ENCODE measurements around the gene C4orf17.
A peak's percentile ranks its signal among the peaks of the same experiment; 100 is the strongest.

C4orf17 gene

DNA sequence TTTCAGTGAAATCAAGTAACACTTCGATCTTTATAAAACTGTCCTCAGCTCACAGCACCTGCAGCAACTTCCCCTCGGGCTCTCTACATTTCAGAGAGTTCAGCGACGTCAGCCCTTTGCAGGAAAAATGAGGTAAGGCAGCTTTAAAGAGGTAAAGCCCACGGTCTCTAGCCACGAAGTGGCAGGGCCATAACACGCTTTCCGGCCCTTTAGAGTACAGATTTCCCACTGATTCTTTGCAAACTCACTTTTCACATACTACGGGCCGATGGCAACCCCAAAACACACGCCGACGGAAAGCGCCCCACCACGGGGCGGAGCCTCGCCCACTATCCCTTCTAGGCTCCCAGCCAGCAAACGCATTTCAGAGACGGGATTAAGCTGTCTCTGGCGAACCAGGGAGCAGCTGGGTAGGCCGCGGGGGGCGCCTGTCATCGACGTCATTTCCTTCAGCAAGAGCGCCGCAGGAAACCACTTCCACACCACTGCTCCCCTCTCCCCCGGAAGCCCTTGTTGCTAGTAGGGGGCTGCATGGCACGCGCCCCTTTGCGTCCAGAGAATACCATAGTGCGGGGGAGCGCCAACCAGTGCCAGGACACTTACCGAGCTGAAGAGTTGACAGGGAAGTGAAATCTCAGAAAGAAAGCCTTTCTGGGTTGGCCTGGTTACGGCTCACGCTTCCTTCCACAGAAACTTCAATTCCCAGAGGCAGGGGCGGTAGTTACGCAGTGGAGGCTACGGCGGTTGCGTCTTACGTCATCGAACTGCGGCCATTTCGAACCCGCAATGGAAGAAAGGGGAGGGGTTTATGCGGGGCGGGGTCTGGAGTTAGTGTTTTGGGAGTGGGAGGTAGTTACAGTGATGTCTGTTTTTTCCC is 52.7 kb downstream of the C4orf17 start, which contains the start of gene TRMT10A:
TSS of gene TRMT10A (minus strand) at position 730 of the 877 bp plus-strand sequence. CDS start 4,701 bp downstream, outside the sequence.
- TF ChIP-seq ZC3H10 (CRISPR knock-in tag; IDR thresholded peaks at IDR 0.05): no peak
- peak; percentile 98 for ATAC-seq

GRCh38 chr4:99564921-99565320 is 54.1 kb downstream of the C4orf17 start:
- TF ChIP-seq ZFP30 (CRISPR knock-in tag; IDR thresholded peaks at IDR 0.05) (no peak), RARB (CRISPR knock-in tag; IDR thresholded peaks at IDR 0.05) (no peak), PPARA (CRISPR knock-in tag; IDR thresholded peaks at IDR 0.05; ENCODE audit: borderline replicate concordance) (no peak), ZNF565 (CRISPR knock-in tag; conservative IDR thresholded peaks at IDR 0.05; ENCODE audit: low read depth) (no peak), ESRRG (CRISPR knock-in tag; IDR thresholded peaks at IDR 0.05) (no peak), CREB5 (CRISPR knock-in tag; IDR thresholded peaks at IDR 0.05; ENCODE audit: low read depth) (no peak)
- TF ChIP-seq, protein P1, sequence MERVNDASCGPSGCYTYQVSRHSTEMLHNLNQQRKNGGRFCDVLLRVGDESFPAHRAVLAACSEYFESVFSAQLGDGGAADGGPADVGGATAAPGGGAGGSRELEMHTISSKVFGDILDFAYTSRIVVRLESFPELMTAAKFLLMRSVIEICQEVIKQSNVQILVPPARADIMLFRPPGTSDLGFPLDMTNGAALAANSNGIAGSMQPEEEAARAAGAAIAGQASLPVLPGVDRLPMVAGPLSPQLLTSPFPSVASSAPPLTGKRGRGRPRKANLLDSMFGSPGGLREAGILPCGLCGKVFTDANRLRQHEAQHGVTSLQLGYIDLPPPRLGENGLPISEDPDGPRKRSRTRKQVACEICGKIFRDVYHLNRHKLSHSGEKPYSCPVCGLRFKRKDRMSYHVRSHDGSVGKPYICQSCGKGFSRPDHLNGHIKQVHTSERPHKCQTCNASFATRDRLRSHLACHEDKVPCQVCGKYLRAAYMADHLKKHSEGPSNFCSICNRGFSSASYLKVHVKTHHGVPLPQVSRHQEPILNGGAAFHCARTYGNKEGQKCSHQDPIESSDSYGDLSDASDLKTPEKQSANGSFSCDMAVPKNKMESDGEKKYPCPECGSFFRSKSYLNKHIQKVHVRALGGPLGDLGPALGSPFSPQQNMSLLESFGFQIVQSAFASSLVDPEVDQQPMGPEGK (CRISPR knock-in tag; IDR thresholded peaks at IDR 0.05; ENCODE audit: borderline replicate concordance): no peak
- no peak for ATAC-seq

DNA sequence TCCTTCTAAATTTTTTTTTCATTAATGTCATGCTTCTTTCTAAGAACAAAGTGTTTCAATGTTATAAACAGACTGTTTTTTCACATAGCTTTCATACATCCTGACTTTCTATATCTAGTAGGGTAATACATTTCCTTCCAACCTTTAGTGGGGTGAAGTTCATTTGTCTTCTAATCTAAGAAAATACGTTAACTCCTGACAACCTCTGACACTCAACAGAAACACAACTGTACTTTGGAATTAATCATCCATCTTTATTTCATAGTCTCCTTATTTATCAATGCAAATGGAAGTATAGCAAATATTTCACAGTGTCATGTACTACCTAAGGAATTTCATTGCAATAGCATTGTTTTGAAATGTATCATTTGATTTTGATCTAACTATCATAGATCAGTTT is 61.1 kb downstream of the C4orf17 start:
- TF ChIP-seq BACH2 (CRISPR knock-in tag; IDR thresholded peaks at IDR 0.05; ENCODE audit: borderline replicate concordance) (no peak), CSDC2 (CRISPR knock-in tag; IDR thresholded peaks at IDR 0.05) (no peak), GLIS3 (CRISPR knock-in tag; IDR thresholded peaks at IDR 0.05) (no peak), SNAI2 (CRISPR knock-in tag; IDR thresholded peaks at IDR 0.05) (no peak), PPARA (CRISPR knock-in tag; IDR thresholded peaks at IDR 0.05; ENCODE audit: borderline replicate concordance) (no peak), ZFP3 (CRISPR knock-in tag; IDR thresholded peaks at IDR 0.05) (no peak), ARNTL (CRISPR knock-in tag; IDR thresholded peaks at IDR 0.05; ENCODE audit: borderline replicate concordance, low read depth) (no peak), ZFP30 (CRISPR knock-in tag; IDR thresholded peaks at IDR 0.05) (no peak), ZNF565 (CRISPR knock-in tag; conservative IDR thresholded peaks at IDR 0.05; ENCODE audit: low read depth) (no peak), ZC3H10 (CRISPR knock-in tag; IDR thresholded peaks at IDR 0.05) (no peak), CREB5 (CRISPR knock-in tag; IDR thresholded peaks at IDR 0.05; ENCODE audit: low read depth) (no peak), ZNF8 (CRISPR knock-in tag; IDR thresholded peaks at IDR 0.05) (no peak)
- TF ChIP-seq, protein P1 (CRISPR knock-in tag; IDR thresholded peaks at IDR 0.05; ENCODE audit: borderline replicate concordance): no peak
- TF ChIP-seq, protein P2, sequence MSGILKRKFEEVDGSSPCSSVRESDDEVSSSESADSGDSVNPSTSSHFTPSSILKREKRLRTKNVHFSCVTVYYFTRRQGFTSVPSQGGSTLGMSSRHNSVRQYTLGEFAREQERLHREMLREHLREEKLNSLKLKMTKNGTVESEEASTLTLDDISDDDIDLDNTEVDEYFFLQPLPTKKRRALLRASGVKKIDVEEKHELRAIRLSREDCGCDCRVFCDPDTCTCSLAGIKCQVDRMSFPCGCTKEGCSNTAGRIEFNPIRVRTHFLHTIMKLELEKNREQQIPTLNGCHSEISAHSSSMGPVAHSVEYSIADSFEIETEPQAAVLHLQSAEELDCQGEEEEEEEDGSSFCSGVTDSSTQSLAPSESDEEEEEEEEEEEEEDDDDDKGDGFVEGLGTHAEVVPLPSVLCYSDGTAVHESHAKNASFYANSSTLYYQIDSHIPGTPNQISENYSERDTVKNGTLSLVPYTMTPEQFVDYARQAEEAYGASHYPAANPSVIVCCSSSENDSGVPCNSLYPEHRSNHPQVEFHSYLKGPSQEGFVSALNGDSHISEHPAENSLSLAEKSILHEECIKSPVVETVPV (CRISPR knock-in tag; IDR thresholded peaks at IDR 0.05): no peak
- ATAC-seq: no peak

GRCh38 chr4:99572527-99573240 is 61.9 kb downstream of the C4orf17 start:
- no peak for ATAC-seq
- TF ChIP-seq PPARA (CRISPR knock-in tag; IDR thresholded peaks at IDR 0.05; ENCODE audit: borderline replicate concordance) (no peak), SNAI2 (CRISPR knock-in tag; IDR thresholded peaks at IDR 0.05) (no peak), ZFP30 (CRISPR knock-in tag; IDR thresholded peaks at IDR 0.05) (no peak), RARB (CRISPR knock-in tag; IDR thresholded peaks at IDR 0.05) (no peak), GLIS3 (CRISPR knock-in tag; IDR thresholded peaks at IDR 0.05) (no peak), OSR1 (CRISPR knock-in tag; IDR thresholded peaks at IDR 0.05) (no peak)
